ENCODE data around the gene CNPY1.

GRCh38 chr7:155556763-155557162, 10.4 kb upstream of the CNPY1 start:
- TF ChIP-seq CTCF (IDR thresholded peaks at IDR 0.05) = no peak
- TF ChIP-seq EZH2 (IDR thresholded peaks at IDR 0.05; ENCODE audit: borderline replicate concordance, insufficient read depth, low read depth, low read length, poor library complexity, severe bottlenecking) = no peak
